ENCODE measurements around the gene ALCAM.

Gene ALCAM

GRCh38 chr3:105356988-105357387 lies 9.7 kb upstream of the ALCAM start:
- DNase-seq (ENCODE audit: low read depth): no peak

- DNase-seq (ENCODE audit: low read depth): no peak
These were observed 7.5 kb upstream of the ALCAM start for GRCh38 chr3:105359098-105359762.

- no peak for DNase-seq (ENCODE audit: low read depth)
These were observed 6.7 kb upstream of the ALCAM start for GRCh38 chr3:105360003-105360402.

GRCh38 chr3:105362021-105362665 lies 4.6 kb upstream of the ALCAM start:
- DNase-seq (ENCODE audit: low read depth): no peak

- no peak for DNase-seq (ENCODE audit: low read depth)
These were observed 2.6 kb upstream of the ALCAM start for GRCh38 chr3:105364128-105364527.

GRCh38 chr3:105365081-105365390 lies 1.7 kb upstream of the ALCAM start:
- DNase-seq (ENCODE audit: low read depth): no peak

- DNase-seq (ENCODE audit: low read depth): no peak
These were observed 1.1 kb upstream of the ALCAM start for GRCh38 chr3:105365391-105366325.

- no peak for DNase-seq (ENCODE audit: low read depth)
These were observed 325 bp downstream of the ALCAM start for GRCh38 chr3:105367063-105367405.

- peak; percentile 3 for DNase-seq (ENCODE audit: low read depth)
These were observed 901 bp downstream of the ALCAM start for GRCh38 chr3:105367406-105368213.

- peak; percentile 37 for DNase-seq (ENCODE audit: low read depth)
These were observed 2.1 kb downstream of the ALCAM start for GRCh38 chr3:105368566-105369499.

- DNase-seq (ENCODE audit: low read depth): no peak
These were observed 3.0 kb downstream of the ALCAM start for GRCh38 chr3:105369500-105370371.

- no peak for DNase-seq (ENCODE audit: low read depth)
These were observed 6.7 kb downstream of the ALCAM start for GRCh38 chr3:105373383-105373782.

GRCh38 chr3:105375750-105376511 lies 9.2 kb downstream of the ALCAM start:
- DNase-seq (ENCODE audit: low read depth): no peak

- no peak for DNase-seq (ENCODE audit: low read depth)
These were observed 11.0 kb downstream of the ALCAM start for GRCh38 chr3:105377716-105378115.

- DNase-seq (ENCODE audit: low read depth): no peak
These were observed 18.5 kb downstream of the ALCAM start for GRCh38 chr3:105385179-105385578.

GRCh38 chr3:105385819-105386508 lies 19.3 kb downstream of the ALCAM start:
- DNase-seq (ENCODE audit: low read depth): no peak

GRCh38 chr3:105387122-105387751 lies 20.5 kb downstream of the ALCAM start:
- DNase-seq (ENCODE audit: low read depth): no peak

GRCh38 chr3:105388176-105388575 lies 21.5 kb downstream of the ALCAM start:
- no peak for DNase-seq (ENCODE audit: low read depth)

Measured in stimulated activated CD8-positive, alpha-beta memory T cell treated with anti-CD3 and anti-CD28 coated beads, Interleukin-15, amount 100 ng/mL, for 1 hour (primary cell).